IMR-90 (cell line): ENCODE data around the gene SLC39A11. TPM values are rescaled to one million over a fixed set of nuclear protein-coding genes. Genes with fewer than 3 reads are reported as not detected.

ENCODE experiments used
- ATAC-seq: fragments of 200-7000 bp; cut with Tn5 transposase; 2 replicates; pipeline ENCODE4 v1.9.1; 2020; ENCODE audit warnings: low read depth, mild to moderate bottlenecking, moderate library complexity
- BruUV-seq: library from RNA; stranded (reverse); fragments of 400-500 nt; replicated peaks from 2 replicates; lab custom pipeline; 2021; lab: Mats Ljungman, UMichigan
- CTCF ChIA-PET: fragments of 300-600 bp; formaldehyde crosslinking; extraction: SDS; loops from one replicate; lab custom pipeline; 2021; ENCODE audit warnings: antibody characterized with exemption; lab: Yijun Ruan, JAX
- POLR2A ChIA-PET: fragments of 300-600 bp; sonication (Branson Sonifier 250); formaldehyde crosslinking; loops from one replicate; lab custom pipeline; 2022; ENCODE audit warnings: antibody characterized with exemption; ENCODE audit not compliant: unreplicated experiment; lab: Charles Lee
- DNase-seq: peaks from one replicate; pipeline ENCODE4 v3.0.0; 2013
- H2AFZ ChIP-seq: replicated peaks from 2 replicates; pipeline ENCODE3; 2013; ENCODE audit warnings: low read length, mild to moderate bottlenecking; ENCODE audit not compliant: poor library complexity
- H2AK5ac ChIP-seq: 2 replicates; pipeline ENCODE4 v1.6.1; 2013; ENCODE audit warnings: low read depth, low read length, inconsistent platforms
- H2AK9ac ChIP-seq: replicated peaks from 2 replicates; pipeline ENCODE3; 2013; ENCODE audit warnings: mild to moderate bottlenecking, low read depth, low read length, moderate library complexity; ENCODE audit not compliant: poor library complexity
- H2BK120ac ChIP-seq: 2 replicates; pipeline ENCODE4 v1.6.1; 2013; ENCODE audit warnings: low read depth, low read length, inconsistent platforms
- H2BK15ac ChIP-seq: 3 replicates; pipeline ENCODE4 v1.6.1; 2013; ENCODE audit warnings: low read depth, low read length, inconsistent platforms
- H2BK20ac ChIP-seq: 2 replicates; pipeline ENCODE4 v1.6.1; 2013; ENCODE audit warnings: low read depth, mild to moderate bottlenecking, inconsistent platforms, low read length, moderate library complexity
- H2BK5ac ChIP-seq: 2 replicates; pipeline ENCODE4 v1.6.1; 2013; ENCODE audit warnings: mild to moderate bottlenecking, low read depth, low read length, inconsistent platforms; ENCODE audit not compliant: poor library complexity, severe bottlenecking
- H3K14ac ChIP-seq: replicated peaks from 2 replicates; pipeline ENCODE4 v1.6.1; 2013; ENCODE audit warnings: low read depth, low read length, inconsistent platforms
- H3K18ac ChIP-seq: 2 replicates; pipeline ENCODE4 v1.6.1; 2013; ENCODE audit warnings: low read depth, low read length, control low read depth
- H3K23ac ChIP-seq: 2 replicates; pipeline ENCODE4 v1.6.1; 2013; ENCODE audit warnings: low read depth, low read length, inconsistent platforms
- H3K27ac ChIP-seq: 2 replicates; pipeline ENCODE4 v1.5.1; 2013; ENCODE audit warnings: mild to moderate bottlenecking, control low read depth, low read length; ENCODE audit not compliant: insufficient read depth
- H3K27me3 ChIP-seq: 2 replicates; pipeline ENCODE4 v1.6.1; 2013; ENCODE audit warnings: low read length; ENCODE audit not compliant: control insufficient read depth, insufficient read depth
- H3K36me3 ChIP-seq: 2 replicates; pipeline ENCODE4 v1.6.1; 2013; ENCODE audit warnings: low read length, mixed read lengths; ENCODE audit not compliant: control insufficient read depth, insufficient read depth
- H3K4ac ChIP-seq: 2 replicates; pipeline ENCODE4 v1.6.1; 2013; ENCODE audit warnings: low read depth, low read length, inconsistent platforms
- H3K4me1 ChIP-seq: 2 replicates; pipeline ENCODE4 v1.6.1; 2013; ENCODE audit warnings: low read length, mixed read lengths; ENCODE audit not compliant: control insufficient read depth, insufficient read depth
- H3K4me2 ChIP-seq: 2 replicates; pipeline ENCODE4 v1.6.1; 2013; ENCODE audit warnings: low read depth, mild to moderate bottlenecking, control low read depth, low read length, moderate library complexity
- H3K4me3 ChIP-seq: 2 replicates; pipeline ENCODE4 v1.5.1; 2013; ENCODE audit warnings: low read depth, mild to moderate bottlenecking, control low read depth, low read length, moderate library complexity; ENCODE audit not compliant: insufficient read depth
- H3K56ac ChIP-seq: 2 replicates; pipeline ENCODE4 v1.6.1; 2013; ENCODE audit warnings: low read length, inconsistent platforms; ENCODE audit not compliant: insufficient read depth; ENCODE audit errors: extremely low read depth
- H3K79me1 ChIP-seq, 2 experiments: 2 replicates each; pipeline ENCODE4 v1.6.1; 2013; ENCODE audit warnings: low read length in 2 of 2, inconsistent platforms in 1 of 2, low read depth in 1 of 2
- H3K9ac ChIP-seq: 2 replicates; pipeline ENCODE4 v1.6.1; 2013; ENCODE audit warnings: low read depth, low read length, control low read depth
- H3K9me1 ChIP-seq: 2 replicates; pipeline ENCODE4 v1.6.1; 2013; ENCODE audit warnings: low read length, inconsistent platforms; ENCODE audit not compliant: insufficient read depth
- H3K9me3 ChIP-seq: 2 replicates; pipeline ENCODE4 v1.6.1; 2013; ENCODE audit warnings: low read length; ENCODE audit not compliant: control insufficient read depth, insufficient read depth
- H4K20me1 ChIP-seq: 2 replicates; pipeline ENCODE4 v1.6.1; 2013; ENCODE audit warnings: low read length, inconsistent platforms; ENCODE audit not compliant: insufficient read depth
- H4K5ac ChIP-seq: 2 replicates; pipeline ENCODE4 v1.6.1; 2013; ENCODE audit warnings: mild to moderate bottlenecking, low read depth, low read length, control low read depth
- H4K8ac ChIP-seq, 2 experiments: 2 replicates each; pipeline ENCODE4 v1.6.1; 2013; ENCODE audit warnings: low read depth in 2 of 2, low read length in 2 of 2, control low read depth in 1 of 2, inconsistent platforms in 1 of 2
- H4K91ac ChIP-seq: 2 replicates; pipeline ENCODE4 v1.6.1; 2013; ENCODE audit warnings: low read depth, low read length, inconsistent platforms; ENCODE audit not compliant: insufficient read depth
- BHLHE40 ChIP-seq: fragments of 150-350 bp; IDR thresholded peaks from 2 replicates; pipeline ENCODE4 v1.6.1; 2016; ENCODE audit warnings: mild to moderate bottlenecking, low read depth, low read length
- CEBPB ChIP-seq: IDR thresholded peaks from 2 replicates; pipeline ENCODE4 v1.6.1; 2012; ENCODE audit warnings: low read depth, low read length, improper control_type of control experiment
- MXI1 ChIP-seq: IDR thresholded peaks from 2 replicates; pipeline ENCODE4 v1.6.1; 2012; ENCODE audit warnings: low read depth, mild to moderate bottlenecking, low read length, moderate library complexity, borderline replicate concordance
- RCOR1 ChIP-seq: IDR thresholded peaks from 2 replicates; pipeline ENCODE4 v1.6.1; 2012; ENCODE audit warnings: mild to moderate bottlenecking, low read length, improper control_type of control experiment; ENCODE audit not compliant: insufficient replicate concordance
- WGBS, 2 experiments: methylation state at CpG; one replicate each; pipeline versions ENCODE4 v1.1.5 to v1.1.7; 2013; ENCODE audit warnings: missing lambda C conversion rate in 2 of 2; ENCODE audit not compliant: insufficient read length in 1 of 2; ENCODE audit errors: extremely low coverage in 2 of 2; 5-methylcytosine and 5-hydroxymethylcytosine counted together
- dilution Hi-C: fragments of 300-500 bp; cut with HindIII; formaldehyde crosslinking; loops from one replicate; pipeline ENCODE4 v1.14.3; 2018; ENCODE audit warnings: low sequenced_read_pairs; ENCODE audit not compliant: unreplicated experiment
- in situ Hi-C: fragments of 300-500 bp; cut with MboI; formaldehyde crosslinking; loops from 3 replicates; pipeline ENCODE4 v1.14.3; 2019; ENCODE audit warnings: low sequenced_read_pairs, inconsistent platforms, mixed read lengths
- intact Hi-C: fragments of 100-400 bp; cut with micrococcal nuclease; formaldehyde crosslinking; loops from 2 replicates; pipeline ENCODE4 v1.10.0; 2022
- polyA plus RNA-seq, 3 experiments: library from polyadenylated mRNA; depleted of rRNA; stranded (reverse); fragments of >200 nt; gene quantifications; 2 replicates each; pipeline ENCODE4 v1.2.3, GENCODE V29; 2012; ENCODE audit warnings: low replicate concordance in 1 of 3
- total RNA-seq: library from RNA; depleted of rRNA; stranded (reverse); fragments of >200 nt; gene quantifications from 2 replicates; pipeline ENCODE4 v1.2.3, GENCODE V29; 2012

The SLC39A11 gene
- total and polyA plus RNA-seq, 2 of the 4 experiments (the other 2 are of a cell fraction), result 8.8 to 14.3 TPM

DNA sequence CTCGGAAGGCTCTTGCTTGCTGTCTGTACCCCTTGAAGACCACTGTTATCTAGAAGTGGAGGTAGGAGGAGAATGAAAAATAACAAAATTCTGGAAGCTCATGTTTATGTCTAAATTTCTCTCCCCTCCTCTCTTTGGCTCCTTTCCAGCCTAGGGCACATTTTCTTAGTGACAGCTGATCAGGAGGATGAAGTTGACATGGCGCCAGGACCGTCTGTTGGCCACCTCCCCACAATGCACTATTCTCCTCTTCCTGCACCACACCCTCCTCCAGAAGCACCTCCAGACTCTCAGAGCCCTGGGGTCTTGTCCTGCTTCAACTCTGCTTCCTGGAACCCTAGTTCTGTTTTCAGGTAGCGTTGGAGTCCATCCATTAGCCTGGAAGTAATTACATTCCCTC, 46.8 kb upstream of the SLC39A11 start:
- Histone ChIP-seq H3K9me1 (no peaks in the 10 kb centered on the region), H4K20me1 (no peaks in the 10 kb centered on the region), H4K8ac (no peak overlapping the region), H2BK15ac (no peak overlapping the region), H3K4ac (no peak overlapping the region), H3K4me1 (no peaks in the 10 kb centered on the region), H3K79me1 (no peaks in the 10 kb centered on the region), H3K4me2 (no peak overlapping the region), H4K5ac (no peak overlapping the region), H3K27me3 (peaks cover 14% of the 10 kb centered on the region), H3K4me3 (no peak overlapping the region), H2BK120ac (no peak overlapping the region), H4K91ac (no peak overlapping the region), H3K23ac (no peak overlapping the region), H3K36me3 (no peaks in the 10 kb centered on the region), H3K14ac (no peak overlapping the region), H2AK9ac (no peak overlapping the region), H3K27ac (no peak overlapping the region), H2AFZ (no peak overlapping the region), H3K9me3 (no peaks in the 10 kb centered on the region), H3K9ac (no peak overlapping the region), H2BK20ac (no peak overlapping the region), H2AK5ac (no peak overlapping the region), H3K18ac (no peak overlapping the region), H3K56ac (no peak overlapping the region), H2BK5ac (no peak overlapping the region)
- BruUV-seq, result no TSS peak
- no CpG with 5 or more reads among the region's 4 CpGs for WGBS, 2 experiments
- POLR2A ChIA-PET, result no interaction called here
- CTCF ChIA-PET, result no interaction called here
- DNase-seq (no peak), ATAC-seq (no peak)
- intact Hi-C loops, result no loop called here
- dilution Hi-C loops, result no loop called here
- in situ Hi-C loops, result no loop called here
- TF ChIP-seq RCOR1 (no peak), CEBPB (no peak), MXI1 (no peak), BHLHE40 (no peak)
